Right lobe of liver (tissue), 4 donors: ENCODE results near the gene DGKA.
"Not testable (repeated sequence)": the region's sequence is repeated elsewhere in the genome, so short reads cannot be mapped to it uniquely, and the experiment has no call there.

Experiments used
- POLR2A ChIP-seq: fragments of 450-650 bp; IDR thresholded peaks from one replicate; pipeline ENCODE4 v1.6.1; 2017; ENCODE audit warnings: antibody characterized with exemption, mild to moderate bottlenecking
- TF ChIP-seq, protein P1 (sequence below), 4 donors: fragments of 200-600 bp in 3 of 4; fragments of 450-650 bp in 1 of 4; IDR thresholded peaks; one replicate each; pipeline versions ENCODE4 v1.5.1 to v1.8.0; 2016 to 2022; ENCODE audit warnings: antibody characterized with exemption in 4 of 4, mild to moderate bottlenecking in 2 of 4
- donor health status: DM: no; HTN: no; CAD: no.
- donor health status: DM: no; HTN: no; CAD: no.
- donor health status: DM: no; HTN: yes; CAD: no.

GRCh38 chr12:56003376-56003775 lies 72.4 kb downstream of the DGKA start:
- TF ChIP-seq, protein P1, sequence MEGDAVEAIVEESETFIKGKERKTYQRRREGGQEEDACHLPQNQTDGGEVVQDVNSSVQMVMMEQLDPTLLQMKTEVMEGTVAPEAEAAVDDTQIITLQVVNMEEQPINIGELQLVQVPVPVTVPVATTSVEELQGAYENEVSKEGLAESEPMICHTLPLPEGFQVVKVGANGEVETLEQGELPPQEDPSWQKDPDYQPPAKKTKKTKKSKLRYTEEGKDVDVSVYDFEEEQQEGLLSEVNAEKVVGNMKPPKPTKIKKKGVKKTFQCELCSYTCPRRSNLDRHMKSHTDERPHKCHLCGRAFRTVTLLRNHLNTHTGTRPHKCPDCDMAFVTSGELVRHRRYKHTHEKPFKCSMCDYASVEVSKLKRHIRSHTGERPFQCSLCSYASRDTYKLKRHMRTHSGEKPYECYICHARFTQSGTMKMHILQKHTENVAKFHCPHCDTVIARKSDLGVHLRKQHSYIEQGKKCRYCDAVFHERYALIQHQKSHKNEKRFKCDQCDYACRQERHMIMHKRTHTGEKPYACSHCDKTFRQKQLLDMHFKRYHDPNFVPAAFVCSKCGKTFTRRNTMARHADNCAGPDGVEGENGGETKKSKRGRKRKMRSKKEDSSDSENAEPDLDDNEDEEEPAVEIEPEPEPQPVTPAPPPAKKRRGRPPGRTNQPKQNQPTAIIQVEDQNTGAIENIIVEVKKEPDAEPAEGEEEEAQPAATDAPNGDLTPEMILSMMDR (IDR thresholded peaks at IDR 0.05): not testable (repeated sequence)
- TF ChIP-seq POLR2A: not testable (repeated sequence)
